Suppressor macrophage treated with lipopolysaccharide for 4 hours (primary cell): ENCODE results near the gene DDX46.
"Not testable (repeated sequence)": the region's sequence is repeated elsewhere in the genome, so short reads cannot be mapped to it uniquely, and the experiment has no call there.

Source experiments
- DNase-seq: peaks from one replicate; pipeline ENCODE4 v3.0.0-alpha.2; 2020

DDX46 gene

GRCh38 chr5:134784946-134785620, 26.5 kb downstream of the DDX46 start:
- DNase-seq: no peak

- no peak for DNase-seq
Observed at GRCh38 chr5:134787692-134788091, 29.1 kb downstream of the DDX46 start.

DNA sequence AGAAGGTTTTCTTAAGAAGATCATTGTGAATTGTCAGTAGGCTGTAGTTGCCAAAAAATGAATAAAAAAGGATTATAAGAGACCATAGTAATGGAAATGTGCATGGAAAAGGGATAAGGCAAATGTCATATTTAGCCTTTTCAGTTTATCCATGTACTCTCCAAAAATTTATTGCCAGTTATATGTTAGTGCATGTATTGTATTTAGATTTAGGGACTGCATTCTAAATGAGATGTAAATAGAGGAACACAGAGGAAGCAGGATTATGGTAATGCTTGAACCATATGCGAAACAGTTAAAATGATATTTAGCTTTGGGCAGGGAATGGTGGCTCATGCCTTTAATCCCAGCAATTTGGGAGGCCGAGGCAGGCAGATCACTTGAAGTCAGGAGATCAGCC, 33.0 kb downstream of the DDX46 start:
- no peak for DNase-seq

- DNase-seq: no peak
Observed at GRCh38 chr5:134792286-134792685, 33.7 kb downstream of the DDX46 start.

DNA sequence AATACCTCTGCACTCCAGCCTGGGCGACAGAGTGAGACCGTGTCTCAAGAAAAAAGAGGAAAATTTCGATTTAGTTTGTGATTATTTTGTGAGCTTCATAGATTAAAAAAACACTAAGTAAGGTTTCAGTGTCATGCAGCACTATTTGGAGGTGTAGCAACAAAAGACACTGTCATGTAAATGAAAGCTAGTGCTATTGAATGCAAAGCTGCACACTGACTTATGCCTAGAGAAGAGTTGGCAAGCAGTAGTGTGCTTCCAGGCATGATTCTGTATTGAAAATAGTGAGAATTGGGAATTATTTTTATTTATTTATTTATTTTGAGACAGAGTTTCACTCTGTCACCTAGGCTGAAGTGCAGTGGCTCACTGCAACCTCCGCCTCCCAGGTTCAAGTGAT, 34.5 kb downstream of the DDX46 start:
- no peak for DNase-seq

DNA sequence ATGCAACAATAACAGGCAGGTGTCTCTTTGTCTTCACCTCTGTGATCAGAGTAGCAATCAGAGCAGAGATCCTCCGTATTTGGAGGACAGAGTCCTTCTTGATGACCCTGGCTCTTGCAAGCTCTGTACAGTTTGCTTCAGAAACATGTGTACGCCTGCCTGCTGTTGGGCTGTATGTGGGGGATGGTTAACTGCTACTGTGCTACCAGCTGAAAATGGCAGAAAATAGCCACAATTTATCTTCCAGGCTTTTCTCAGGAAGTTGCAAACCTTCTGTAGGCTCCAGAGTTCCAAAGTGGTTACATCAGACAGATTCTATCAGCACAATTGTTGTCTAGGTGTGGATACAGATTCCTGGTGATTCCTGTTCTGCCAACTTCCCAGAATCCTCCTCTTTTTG, 35.5 kb downstream of the DDX46 start:
- no peak for DNase-seq

DNA sequence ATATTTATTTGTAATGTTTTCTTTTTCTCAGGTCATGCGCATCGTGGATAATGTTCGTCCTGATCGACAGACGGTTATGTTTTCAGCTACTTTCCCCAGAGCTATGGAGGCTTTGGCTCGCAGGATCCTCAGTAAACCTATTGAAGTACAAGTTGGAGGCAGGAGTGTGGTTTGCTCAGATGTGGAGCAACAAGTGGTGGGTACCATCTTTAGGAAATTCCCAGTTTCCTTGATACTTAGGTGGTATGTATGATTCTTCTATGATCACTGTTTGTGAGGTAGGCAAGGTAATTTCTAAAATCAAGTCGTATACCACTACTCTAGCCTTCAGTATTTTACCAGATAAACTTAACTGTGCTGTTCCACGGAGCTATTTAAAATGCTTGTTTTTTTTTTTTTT, 36.2 kb downstream of the DDX46 start:
- DNase-seq: no peak

GRCh38 chr5:134798468-134798867, 39.9 kb downstream of the DDX46 start:
- DNase-seq: no peak

- no peak for DNase-seq
Observed at GRCh38 chr5:134803821-134804220, 45.2 kb downstream of the DDX46 start.

DNA sequence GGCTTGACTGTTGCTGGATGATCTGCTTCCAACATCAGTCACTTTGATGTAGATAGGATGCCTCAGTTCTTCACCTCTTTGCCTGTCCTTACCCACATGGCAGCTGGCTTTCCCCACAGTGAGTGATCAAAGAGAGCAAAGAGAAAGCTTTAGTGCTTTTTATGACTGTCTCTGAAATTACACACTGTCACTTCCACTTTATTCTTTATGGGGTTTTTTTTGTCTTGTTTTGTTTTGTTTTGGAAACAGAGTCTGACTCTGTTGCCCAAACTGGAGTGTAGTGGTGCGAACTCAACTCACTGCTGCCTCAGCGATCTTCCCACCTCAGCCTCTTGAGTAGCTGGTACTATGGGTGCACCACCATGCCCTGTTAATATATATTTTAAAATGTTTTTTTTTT, 54.8 kb downstream of the DDX46 start:
- DNase-seq: peak; percentile 20

DNA sequence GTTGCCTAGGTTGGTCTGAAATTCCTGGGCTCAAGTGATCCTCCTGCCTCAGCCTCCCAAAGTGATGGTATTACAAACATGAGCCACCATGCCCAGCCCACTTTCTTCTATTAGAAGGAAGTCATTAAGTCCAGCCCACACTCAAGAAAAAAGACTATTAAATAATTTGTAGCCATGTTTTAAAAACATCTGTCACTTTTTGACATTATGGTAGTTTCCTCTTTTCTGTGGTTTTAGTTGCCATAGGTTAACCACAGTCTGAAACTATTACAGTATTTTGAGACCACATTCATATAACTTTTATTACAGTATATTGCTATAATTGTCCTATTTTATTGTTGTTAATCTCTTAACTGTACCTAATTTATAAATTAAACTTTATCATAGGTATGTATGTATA, 55.2 kb downstream of the DDX46 start:
- DNase-seq: peak; percentile 29

DNA sequence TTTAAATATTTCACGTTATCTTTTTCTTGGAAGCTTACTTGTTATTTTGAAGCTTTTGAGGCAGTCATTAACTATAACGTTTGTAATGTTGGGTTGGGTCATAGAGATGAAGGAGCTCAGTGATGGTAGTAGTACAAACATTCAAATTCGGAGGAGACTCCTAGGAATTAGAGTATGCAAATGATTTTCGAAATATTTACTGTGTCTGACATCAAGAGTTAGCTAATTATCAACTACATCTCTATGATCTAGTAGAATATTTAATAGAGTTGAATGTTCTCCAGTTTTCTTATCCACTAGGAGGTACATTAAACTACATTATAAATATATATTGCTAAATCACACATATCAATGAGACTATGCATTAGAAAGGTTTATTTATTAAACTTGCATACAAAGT, 58.4 kb downstream of the DDX46 start:
- no peak for DNase-seq

GRCh38 chr5:134818776-134819175, 60.2 kb downstream of the DDX46 start:
- no peak for DNase-seq

GRCh38 chr5:134819407-134819963, 60.9 kb downstream of the DDX46 start:
- DNase-seq: no peak

DNA sequence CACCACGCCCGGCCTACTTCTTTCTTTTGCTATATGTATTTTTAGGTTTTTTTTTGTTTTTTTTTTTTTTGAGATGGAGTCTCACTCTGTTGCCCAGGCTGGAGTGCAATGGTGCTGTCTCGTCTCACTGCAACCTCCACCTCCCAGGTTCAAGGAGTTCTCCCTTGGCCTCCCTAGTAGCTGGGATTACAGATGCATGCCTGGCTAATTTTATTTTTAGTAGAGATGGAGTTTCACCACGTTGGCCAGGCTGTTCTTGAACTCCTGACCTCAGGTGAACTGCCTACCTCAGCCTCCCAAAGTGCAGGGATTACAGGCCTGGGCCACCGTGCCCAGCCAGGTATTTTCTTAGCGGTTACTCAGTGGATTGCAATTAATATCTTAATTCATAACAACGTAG, 63.3 kb downstream of the DDX46 start:
- no peak for DNase-seq

DNA sequence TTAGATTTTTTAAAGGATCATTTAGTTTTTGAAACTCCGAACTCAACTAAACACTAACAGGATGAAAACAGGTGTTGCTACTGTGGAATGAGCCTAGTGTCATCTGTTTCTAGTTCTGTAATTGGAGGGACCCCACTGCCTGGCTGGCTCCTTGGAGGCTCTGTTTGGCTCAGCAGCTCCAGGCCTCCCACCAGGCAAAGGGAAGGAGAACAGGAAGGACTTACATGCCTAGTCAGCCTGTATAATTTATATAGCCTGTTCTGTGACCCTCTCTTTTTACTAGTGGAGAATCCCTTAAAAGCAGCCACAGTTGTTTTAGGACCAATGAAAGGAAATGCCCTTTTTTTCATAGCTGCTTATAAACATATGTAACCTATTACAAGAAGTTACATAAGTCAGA, 66.1 kb downstream of the DDX46 start:
- DNase-seq: no peak

DNA sequence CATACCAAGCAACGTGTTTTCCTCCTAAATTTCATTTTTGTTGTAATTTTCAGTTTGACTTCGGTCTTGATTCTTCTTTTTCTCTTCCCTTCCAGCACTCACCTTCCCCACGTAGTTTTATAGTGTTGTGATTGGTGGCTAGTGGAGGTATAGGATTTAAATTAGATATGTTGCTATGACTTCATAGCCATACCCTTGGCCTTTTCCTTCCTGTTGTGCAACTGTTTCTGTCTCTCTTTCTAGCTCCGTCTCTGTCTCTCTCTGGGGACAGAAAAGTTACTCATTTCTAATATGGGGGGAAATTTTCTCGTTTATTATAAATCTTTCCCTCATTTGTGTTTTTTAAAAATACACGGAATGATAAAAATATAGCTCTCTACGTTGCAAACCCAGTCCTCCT, 66.6 kb downstream of the DDX46 start:
- DNase-seq: peak; percentile 6

GRCh38 chr5:134833340-134834032, 74.9 kb downstream of the DDX46 start:
- DNase-seq: no peak

DNA sequence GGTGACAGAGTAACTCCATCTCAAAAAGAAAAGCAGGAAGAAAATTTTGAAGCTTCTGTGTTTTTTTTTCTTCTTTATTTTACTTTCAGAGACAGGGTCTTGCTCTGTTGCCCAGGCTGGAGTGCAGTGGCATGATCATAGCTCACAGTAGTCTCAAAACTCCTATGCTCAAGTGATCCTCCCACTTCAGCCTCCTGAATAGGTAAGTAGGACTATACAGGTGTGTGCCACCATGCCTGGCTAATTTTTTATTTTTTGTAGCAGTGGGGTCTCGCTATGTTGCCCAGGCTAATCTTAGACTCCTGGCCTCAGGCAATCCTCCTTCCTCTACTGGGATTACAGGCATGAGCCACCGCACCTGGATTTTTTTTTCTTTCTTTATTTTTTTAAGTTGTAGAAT, 77.0 kb downstream of the DDX46 start:
- DNase-seq: no peak

GRCh38 chr5:134837530-134838181, 79.1 kb downstream of the DDX46 start:
- no peak for DNase-seq

DNA sequence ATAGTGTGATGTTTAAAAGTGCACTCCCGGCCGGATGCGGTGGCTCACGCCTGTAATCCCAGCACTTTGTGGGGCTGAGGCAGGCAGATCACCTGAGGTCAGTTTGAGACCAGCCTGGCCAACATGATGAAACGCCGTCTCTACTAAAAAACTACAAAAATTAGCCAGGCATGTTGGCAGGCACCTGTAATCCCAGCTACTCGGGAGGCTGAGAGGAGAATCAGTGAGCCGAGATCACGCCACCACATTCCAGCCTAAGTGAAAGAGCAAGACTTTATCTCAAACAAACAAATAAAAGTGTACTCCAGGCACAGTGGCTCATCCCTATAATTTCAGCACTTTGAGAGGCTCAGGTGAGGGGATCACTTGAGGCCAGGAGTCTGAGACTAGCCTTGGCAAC, 79.8 kb downstream of the DDX46 start:
- not testable (repeated sequence) for DNase-seq

DNA sequence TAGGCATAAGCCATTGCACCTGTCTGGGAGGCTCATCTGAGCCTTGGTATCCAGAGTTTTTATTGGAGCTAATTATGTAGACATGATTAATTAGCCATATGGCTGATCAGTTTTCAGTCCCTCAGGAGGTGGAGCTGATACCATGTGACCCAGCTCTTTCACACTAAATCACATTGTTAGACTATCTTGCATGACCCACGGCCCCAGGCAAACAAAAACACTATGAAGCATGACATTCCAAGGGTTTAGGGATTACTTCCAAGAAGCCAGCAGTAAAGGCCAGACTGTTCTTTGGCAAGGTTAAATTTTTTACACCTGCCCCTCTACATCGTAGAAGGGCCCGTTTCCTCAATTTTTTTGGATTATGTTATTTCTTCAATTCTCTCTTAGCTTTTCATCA, 82.2 kb downstream of the DDX46 start:
- DNase-seq: no peak

GRCh38 chr5:134844252-134844651, 85.7 kb downstream of the DDX46 start:
- no peak for DNase-seq

- no peak for DNase-seq
Observed at GRCh38 chr5:134845335-134845851, 86.8 kb downstream of the DDX46 start.
